Endothelial cell of umbilical vein (primary cell): Measurements from ENCODE around the gene HKDC1.

Source experiments
- EZH2 ChIP-seq: IDR thresholded peaks from 2 replicates; pipeline ENCODE4 v1.6.1; 2012; ENCODE audit warnings: borderline replicate concordance, low read depth, mild to moderate bottlenecking, moderate library complexity, low read length, inconsistent platforms; ENCODE audit not compliant: severe bottlenecking
- FOS ChIP-seq: IDR thresholded peaks from 2 replicates; pipeline ENCODE4 v1.6.1; 2011; ENCODE audit warnings: mild to moderate bottlenecking, low read length, moderate library complexity, borderline replicate concordance; ENCODE audit not compliant: insufficient read depth
- JUN ChIP-seq: IDR thresholded peaks from 2 replicates; pipeline ENCODE4 v1.6.1; 2011; ENCODE audit warnings: borderline replicate concordance, low read depth; ENCODE audit not compliant: insufficient read length, insufficient read depth
- POLR2A ChIP-seq: IDR thresholded peaks from 2 replicates; pipeline ENCODE4 v1.6.1; 2012; ENCODE audit warnings: low read depth, mild to moderate bottlenecking, control low read depth, low read length
- POLR2AphosphoS5 ChIP-seq: IDR thresholded peaks from 2 replicates; pipeline ENCODE4 v1.6.1; 2012; ENCODE audit warnings: low read depth, mild to moderate bottlenecking, control low read depth, low read length, moderate library complexity; ENCODE audit not compliant: insufficient read depth
- TF ChIP-seq, protein P1 (sequence below), 2 donors: IDR thresholded peaks; 1 replicate in 1 of 2; 2 replicates in 1 of 2; pipeline ENCODE4 v1.5.1; 2011; ENCODE audit warnings: low read length in 2 of 2, mild to moderate bottlenecking in 2 of 2, moderate library complexity in 2 of 2, control low read depth in 1 of 2, inconsistent platforms in 1 of 2, low read depth in 1 of 2; ENCODE audit not compliant: insufficient read depth in 1 of 2; ENCODE audit errors: extremely low read depth in 1 of 2
- TF ChIP-seq, protein P2 (sequence below): IDR thresholded peaks from 2 replicates; pipeline ENCODE4 v1.6.1; 2011; ENCODE audit not compliant: insufficient read depth, insufficient read length

DNA sequence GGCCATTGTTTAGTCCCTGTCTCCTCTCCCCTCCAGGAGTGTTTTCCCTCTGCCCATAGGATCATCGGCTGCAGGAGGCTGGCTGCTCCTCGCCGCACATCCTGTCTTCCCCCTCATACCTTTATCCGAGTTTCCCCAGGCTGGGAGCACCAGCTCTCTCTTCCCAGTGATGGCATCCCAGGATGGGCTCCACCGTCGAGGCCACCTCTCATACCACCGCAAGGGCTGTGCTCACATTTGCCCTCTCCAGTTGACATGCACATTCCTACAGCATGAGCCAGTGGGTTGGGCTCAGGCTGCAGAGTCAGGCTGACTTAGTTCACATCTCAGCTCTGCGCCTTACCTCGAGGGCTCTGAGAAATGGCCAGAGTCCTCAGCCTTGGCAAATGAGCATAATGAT is 12.1 kb downstream of the HKDC1 start:
- TF ChIP-seq, protein P1, sequence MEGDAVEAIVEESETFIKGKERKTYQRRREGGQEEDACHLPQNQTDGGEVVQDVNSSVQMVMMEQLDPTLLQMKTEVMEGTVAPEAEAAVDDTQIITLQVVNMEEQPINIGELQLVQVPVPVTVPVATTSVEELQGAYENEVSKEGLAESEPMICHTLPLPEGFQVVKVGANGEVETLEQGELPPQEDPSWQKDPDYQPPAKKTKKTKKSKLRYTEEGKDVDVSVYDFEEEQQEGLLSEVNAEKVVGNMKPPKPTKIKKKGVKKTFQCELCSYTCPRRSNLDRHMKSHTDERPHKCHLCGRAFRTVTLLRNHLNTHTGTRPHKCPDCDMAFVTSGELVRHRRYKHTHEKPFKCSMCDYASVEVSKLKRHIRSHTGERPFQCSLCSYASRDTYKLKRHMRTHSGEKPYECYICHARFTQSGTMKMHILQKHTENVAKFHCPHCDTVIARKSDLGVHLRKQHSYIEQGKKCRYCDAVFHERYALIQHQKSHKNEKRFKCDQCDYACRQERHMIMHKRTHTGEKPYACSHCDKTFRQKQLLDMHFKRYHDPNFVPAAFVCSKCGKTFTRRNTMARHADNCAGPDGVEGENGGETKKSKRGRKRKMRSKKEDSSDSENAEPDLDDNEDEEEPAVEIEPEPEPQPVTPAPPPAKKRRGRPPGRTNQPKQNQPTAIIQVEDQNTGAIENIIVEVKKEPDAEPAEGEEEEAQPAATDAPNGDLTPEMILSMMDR (IDR thresholded peaks at IDR 0.05; ENCODE audit: extremely low read depth in 1 of 2, insufficient read depth in 1 of 2, low read depth in 1 of 2, low read length in 2 of 2): no peak
- TF ChIP-seq POLR2A: no peak
- TF ChIP-seq JUN: no peak
- no peak for TF ChIP-seq POLR2AphosphoS5
- TF ChIP-seq EZH2: no peak
- TF ChIP-seq, protein P2, sequence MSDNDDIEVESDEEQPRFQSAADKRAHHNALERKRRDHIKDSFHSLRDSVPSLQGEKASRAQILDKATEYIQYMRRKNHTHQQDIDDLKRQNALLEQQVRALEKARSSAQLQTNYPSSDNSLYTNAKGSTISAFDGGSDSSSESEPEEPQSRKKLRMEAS: no peak
- no peak for TF ChIP-seq FOS
